Fibroblast of skin of abdomen (primary cell): Measurements from ENCODE around the gene SERPINB12. TPM values are rescaled to one million over a fixed set of nuclear protein-coding genes. Genes with fewer than 3 reads are reported as not detected.

Source experiments
- DNase-seq: peaks from one replicate; pipeline ENCODE4 v3.0.0-alpha.2; 2013
- polyA plus RNA-seq, 2 experiments: library from polyadenylated mRNA; unstranded; fragments of 120-200 nt; gene quantifications; one replicate each; pipeline ENCODE4 v1.2.1, GENCODE V29; 2013; ENCODE audit not compliant: insufficient read length in 2 of 2

Gene SERPINB12
- not detected for polyA plus RNA-seq (2013, experiment 1 of 2; ENCODE audit: insufficient read length)
- polyA plus RNA-seq (2013, experiment 2 of 2; ENCODE audit: insufficient read length) = not detected

- no peak for DNase-seq
Measured at GRCh38 chr18:63542069-63542468, at the start of gene SERPINB12. SERPINB12 (plus strand) TSS chr18:63542369; CDS start chr18:63556160, 13,791 bp downstream.

- no peak for DNase-seq
Measured at GRCh38 chr18:63492851-63493250, 49.3 kb upstream of the SERPINB12 start.

GRCh38 chr18:63495675-63496074 lies 46.5 kb upstream of the SERPINB12 start:
- no peak for DNase-seq

GRCh38 chr18:63505566-63506335 lies 36.4 kb upstream of the SERPINB12 start:
- peak; percentile 4 for DNase-seq

- no peak for DNase-seq
Measured at GRCh38 chr18:63506336-63506646, 35.9 kb upstream of the SERPINB12 start.

GRCh38 chr18:63508596-63508995 lies 33.6 kb upstream of the SERPINB12 start:
- no peak for DNase-seq

- peak; percentile 51 for DNase-seq
Measured at GRCh38 chr18:63511285-63511684, 30.9 kb upstream of the SERPINB12 start.

- no peak for DNase-seq
Measured at GRCh38 chr18:63514326-63514725, 27.8 kb upstream of the SERPINB12 start.

GRCh38 chr18:63514888-63515678 lies 27.1 kb upstream of the SERPINB12 start:
- no peak for DNase-seq

GRCh38 chr18:63515801-63516200 lies 26.4 kb upstream of the SERPINB12 start:
- no peak for DNase-seq

GRCh38 chr18:63518178-63519012 lies 23.8 kb upstream of the SERPINB12 start:
- DNase-seq = peak; percentile 76

GRCh38 chr18:63520053-63520685 lies 22.0 kb upstream of the SERPINB12 start:
- no peak for DNase-seq

- DNase-seq = peak; percentile 16
Measured at GRCh38 chr18:63523660-63524059, 18.5 kb upstream of the SERPINB12 start.

GRCh38 chr18:63527251-63527650 lies 14.9 kb upstream of the SERPINB12 start:
- no peak for DNase-seq

GRCh38 chr18:63528863-63529492 lies 13.2 kb upstream of the SERPINB12 start:
- no peak for DNase-seq

- no peak for DNase-seq
Measured at GRCh38 chr18:63532471-63532870, 9.7 kb upstream of the SERPINB12 start.

- no peak for DNase-seq
Measured at GRCh38 chr18:63534615-63535014, 7.6 kb upstream of the SERPINB12 start.

- peak; percentile 87 for DNase-seq
Measured at GRCh38 chr18:63539904-63540510, 2.2 kb upstream of the SERPINB12 start.

- DNase-seq = no peak
Measured at GRCh38 chr18:63544017-63544416, 1.8 kb downstream of the SERPINB12 start.

- peak; percentile 23 for DNase-seq
Measured at GRCh38 chr18:63545000-63545399, 2.8 kb downstream of the SERPINB12 start.

- no peak for DNase-seq
Measured at GRCh38 chr18:63550068-63550467, 7.9 kb downstream of the SERPINB12 start.
